Neuronal stem cell (in vitro differentiated cells): Measurements from ENCODE around the gene RAB27A.

Experiments used
- DNase-seq: peaks from one replicate; pipeline ENCODE4 v3.0.0-alpha.2; 2013; ENCODE audit warnings: low spot score
- H2AFZ ChIP-seq: one replicate; pipeline ENCODE4 v1.6.1; 2013; ENCODE audit warnings: mild to moderate bottlenecking, low read length, inconsistent platforms
- H2AK5ac ChIP-seq: 2 replicates; pipeline ENCODE4 v1.6.1; 2013; ENCODE audit warnings: low read depth, mild to moderate bottlenecking, inconsistent platforms, low read length, moderate library complexity, mixed read lengths
- H2BK120ac ChIP-seq: 2 replicates; pipeline ENCODE4 v1.6.1; 2013; ENCODE audit warnings: low read depth, mild to moderate bottlenecking, inconsistent platforms, low read length, moderate library complexity, mixed read lengths
- H2BK12ac ChIP-seq: one replicate; pipeline ENCODE4 v1.6.1; 2013; ENCODE audit warnings: low read length, inconsistent platforms
- H2BK15ac ChIP-seq: 2 replicates; pipeline ENCODE4 v1.6.1; 2013; ENCODE audit warnings: mild to moderate bottlenecking, low read length, inconsistent platforms, mixed read lengths
- H2BK5ac ChIP-seq: one replicate; pipeline ENCODE4 v1.6.1; 2013; ENCODE audit warnings: inconsistent platforms, mild to moderate bottlenecking, low read length, moderate library complexity
- H3K14ac ChIP-seq: one replicate; pipeline ENCODE4 v1.6.1; 2013; ENCODE audit warnings: low read length, inconsistent platforms
- H3K18ac ChIP-seq: 2 replicates; pipeline ENCODE4 v1.6.1; 2013; ENCODE audit warnings: low read length, inconsistent platforms
- H3K23ac ChIP-seq: 2 replicates; pipeline ENCODE4 v1.6.1; 2013; ENCODE audit warnings: low read depth, mild to moderate bottlenecking, mixed read lengths, low read length, inconsistent platforms; ENCODE audit not compliant: poor library complexity
- H3K27ac ChIP-seq: replicated peaks from 3 replicates; pipeline ENCODE4 v1.5.1; 2013; ENCODE audit warnings: low read length, inconsistent platforms
- H3K27me3 ChIP-seq, 3 experiments: 2 replicates each; pipeline ENCODE4 v1.6.1; 2013; ENCODE audit warnings: low read length in 3 of 3, mild to moderate bottlenecking in 2 of 3, inconsistent platforms in 1 of 3, low read depth in 1 of 3, mixed read lengths in 1 of 3, moderate library complexity in 1 of 3; ENCODE audit not compliant: control insufficient read depth in 3 of 3, insufficient read depth in 3 of 3
- H3K36me3 ChIP-seq, 2 donors: replicated peaks in 1 of 2; 2 replicates each; pipeline ENCODE4 v1.6.1; 2013; ENCODE audit warnings: low read length in 2 of 2; ENCODE audit not compliant: control insufficient read depth in 2 of 2, insufficient read depth in 2 of 2
- H3K4ac ChIP-seq: 2 replicates; pipeline ENCODE4 v1.6.1; 2013; ENCODE audit warnings: inconsistent platforms, mild to moderate bottlenecking, low read length, moderate library complexity
- H3K4me1 ChIP-seq, 2 donors: 1 replicate in 1 of 2; 2 replicates in 1 of 2; pipeline ENCODE4 v1.6.1; 2013; ENCODE audit warnings: low read length in 2 of 2, low read depth in 1 of 2; ENCODE audit not compliant: control insufficient read depth in 2 of 2, insufficient read depth in 1 of 2
- H3K4me2 ChIP-seq: one replicate; pipeline ENCODE4 v1.6.1; 2013; ENCODE audit warnings: mild to moderate bottlenecking, low read length, inconsistent platforms; ENCODE audit not compliant: insufficient read depth, poor library complexity, severe bottlenecking
- H3K4me3 ChIP-seq, 2 donors: 2 replicates each; pipeline ENCODE4 v1.5.1; 2013; ENCODE audit warnings: low read length in 2 of 2, mild to moderate bottlenecking in 2 of 2, inconsistent platforms in 1 of 2, moderate library complexity in 1 of 2
- H3K79me1 ChIP-seq: one replicate; pipeline ENCODE4 v1.6.1; 2013; ENCODE audit warnings: low read depth, mild to moderate bottlenecking, inconsistent platforms, low read length, moderate library complexity
- H3K9ac ChIP-seq: one replicate; pipeline ENCODE4 v1.6.1; 2013; ENCODE audit warnings: mild to moderate bottlenecking, low read depth, low read length, inconsistent platforms; ENCODE audit not compliant: poor library complexity
- H3K9me3 ChIP-seq, 2 donors: replicated peaks in 1 of 2; 2 replicates each; pipeline versions ENCODE3 to v1.6.1; 2013; ENCODE audit warnings: low read length in 2 of 2, mild to moderate bottlenecking in 2 of 2, inconsistent platforms in 1 of 2, low read depth in 1 of 2, mixed read lengths in 1 of 2, moderate library complexity in 1 of 2; ENCODE audit not compliant: control insufficient read depth in 2 of 2, insufficient read depth in 1 of 2
- H4K8ac ChIP-seq: one replicate; pipeline ENCODE4 v1.6.1; 2013; ENCODE audit warnings: low read depth, mild to moderate bottlenecking, inconsistent platforms, low read length, moderate library complexity
- H4K91ac ChIP-seq: one replicate; pipeline ENCODE4 v1.6.1; 2013; ENCODE audit warnings: low read length, low read depth, mild to moderate bottlenecking, inconsistent platforms; ENCODE audit not compliant: poor library complexity
- WGBS, 2 donors: extraction: QIAGEN DNeasy Blood & Tissue Kit; methylation state at CpG; one replicate each; pipeline ENCODE4 v1.1.7; 2013; ENCODE audit warnings: missing lambda C conversion rate in 2 of 2, mixed read lengths in 1 of 2; ENCODE audit not compliant: insufficient read length in 2 of 2, insufficient replicate concordance in 1 of 2; ENCODE audit errors: extremely low coverage in 2 of 2; 5-methylcytosine and 5-hydroxymethylcytosine counted together

The RAB27A gene

DNA sequence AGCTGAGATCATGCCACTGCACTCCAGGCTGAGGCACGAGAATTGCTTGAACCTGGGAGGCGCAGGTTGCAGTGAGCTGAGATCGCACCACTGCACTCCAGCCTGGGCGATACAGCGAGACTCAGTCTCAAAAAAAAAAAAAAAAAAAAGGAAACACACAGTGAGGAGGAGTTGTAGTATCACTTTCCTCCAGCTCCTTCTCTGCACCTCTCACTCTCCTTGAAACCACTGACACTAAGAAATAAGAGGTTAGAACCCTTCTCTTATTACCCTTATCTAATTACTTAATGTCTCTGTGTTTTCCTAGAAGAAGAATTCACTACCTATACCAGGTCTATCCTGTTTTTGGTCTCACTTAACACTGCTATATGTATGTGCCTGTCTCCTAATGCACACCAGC, 31.7 kb downstream of the RAB27A start:
- no peaks in the 10 kb centered on the region for H3K4me1 ChIP-seq
- no peak overlapping the region for H3K9ac ChIP-seq
- no peaks in the 10 kb centered on the region for H3K79me1 ChIP-seq
- H3K4ac ChIP-seq = no peak overlapping the region
- no peak overlapping the region for H2AK5ac ChIP-seq
- H4K91ac ChIP-seq = no peak overlapping the region
- no peak overlapping the region for H4K8ac ChIP-seq
- H3K36me3 ChIP-seq = no peaks in the 10 kb centered on the region
- H2BK15ac ChIP-seq = no peak overlapping the region
- H3K14ac ChIP-seq = no peak overlapping the region
- no peak overlapping the region for H2BK12ac ChIP-seq
- WGBS, 2 donors = no CpG with 5 or more reads among the region's 5 CpGs
- no peak overlapping the region for H3K27ac ChIP-seq
- no peak overlapping the region for H3K4me3 ChIP-seq
- no peak overlapping the region for H2BK5ac ChIP-seq
- H3K18ac ChIP-seq = no peak overlapping the region
- no peak overlapping the region for H2AFZ ChIP-seq
- DNase-seq = no peak
- no peaks in the 10 kb centered on the region for H3K9me3 ChIP-seq
- H2BK120ac ChIP-seq = no peak overlapping the region
- H3K27me3 ChIP-seq = no peaks in the 10 kb centered on the region
- no peak overlapping the region for H3K4me2 ChIP-seq
- H3K23ac ChIP-seq = no peak overlapping the region

DNA sequence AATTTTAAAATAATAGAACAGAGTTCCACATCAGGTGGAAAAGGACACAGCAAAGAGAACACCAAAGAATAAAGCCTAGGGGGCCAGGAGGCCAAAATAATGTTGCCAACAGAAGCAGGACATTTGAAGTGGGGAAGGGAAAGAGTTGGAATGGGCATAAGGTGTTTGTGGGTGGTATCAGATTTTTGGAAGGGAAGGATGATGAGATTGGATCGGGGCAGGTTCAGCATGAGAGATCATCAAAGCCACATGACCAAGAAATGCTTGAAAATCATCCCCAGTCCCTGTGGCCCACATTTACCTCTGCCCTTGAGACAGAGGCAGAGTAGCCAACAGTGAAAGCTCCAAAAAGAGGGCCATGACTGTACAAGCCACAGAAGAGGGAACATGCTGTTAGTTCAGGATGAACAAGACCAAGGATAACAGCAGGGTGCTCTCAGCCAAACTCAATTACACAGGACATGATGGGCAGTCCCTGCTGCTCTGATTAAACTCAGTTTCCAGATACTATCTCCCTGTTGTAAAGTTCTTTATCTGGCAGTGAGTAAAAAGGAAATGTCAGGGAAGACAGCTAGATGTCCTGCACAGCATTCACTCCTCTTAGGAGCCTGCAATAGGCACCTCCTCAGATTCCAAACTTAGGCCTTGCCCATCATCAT, 32.5 kb downstream of the RAB27A start:
- no peak overlapping the region for H2AFZ ChIP-seq
- H3K4ac ChIP-seq = no peak overlapping the region
- H3K18ac ChIP-seq = no peak overlapping the region
- H4K8ac ChIP-seq = no peak overlapping the region
- H2BK12ac ChIP-seq = no peak overlapping the region
- no peaks in the 10 kb centered on the region for H3K79me1 ChIP-seq
- no peak overlapping the region for H2BK5ac ChIP-seq
- no CpG with 5 or more reads among the region's 1 CpG for WGBS, 2 donors
- H3K14ac ChIP-seq = no peak overlapping the region
- H3K23ac ChIP-seq = no peak overlapping the region
- H3K9ac ChIP-seq = no peak overlapping the region
- H3K4me1 ChIP-seq = no peaks in the 10 kb centered on the region
- no peak overlapping the region for H3K4me3 ChIP-seq
- no peak overlapping the region for H4K91ac ChIP-seq
- H2BK15ac ChIP-seq = no peak overlapping the region
- H3K36me3 ChIP-seq = no peaks in the 10 kb centered on the region
- H2AK5ac ChIP-seq = no peak overlapping the region
- no peak overlapping the region for H2BK120ac ChIP-seq
- no peak overlapping the region for H3K4me2 ChIP-seq
- DNase-seq = no peak
- no peak overlapping the region for H3K27ac ChIP-seq
- H3K27me3 ChIP-seq = no peaks in the 10 kb centered on the region
- H3K9me3 ChIP-seq = no peaks in the 10 kb centered on the region

- Histone ChIP-seq H3K4me3 (no peak overlapping the region), H3K9ac (no peak overlapping the region), H3K27ac (no peak overlapping the region), H3K14ac (no peak overlapping the region), H3K27me3 (no peaks in the 10 kb centered on the region), H3K23ac (no peak overlapping the region), H2BK12ac (no peak overlapping the region), H4K8ac (no peak overlapping the region), H3K4me2 (no peak overlapping the region), H2AFZ (no peak overlapping the region), H3K18ac (no peak overlapping the region), H2BK5ac (no peak overlapping the region), H2BK15ac (no peak overlapping the region), H3K4me1 (no peaks in the 10 kb centered on the region), H3K4ac (no peak overlapping the region), H2BK120ac (no peak overlapping the region), H3K9me3 (no peaks in the 10 kb centered on the region), H2AK5ac (no peak overlapping the region), H3K79me1 (no peaks in the 10 kb centered on the region), H4K91ac (no peak overlapping the region), H3K36me3 (no peaks in the 10 kb centered on the region)
- WGBS, 2 donors = no CpG with 5 or more reads among the region's 4 CpGs
- no peak for DNase-seq
Measured at GRCh38 chr15:55256281-55257011, 33.2 kb downstream of the RAB27A start.

DNA sequence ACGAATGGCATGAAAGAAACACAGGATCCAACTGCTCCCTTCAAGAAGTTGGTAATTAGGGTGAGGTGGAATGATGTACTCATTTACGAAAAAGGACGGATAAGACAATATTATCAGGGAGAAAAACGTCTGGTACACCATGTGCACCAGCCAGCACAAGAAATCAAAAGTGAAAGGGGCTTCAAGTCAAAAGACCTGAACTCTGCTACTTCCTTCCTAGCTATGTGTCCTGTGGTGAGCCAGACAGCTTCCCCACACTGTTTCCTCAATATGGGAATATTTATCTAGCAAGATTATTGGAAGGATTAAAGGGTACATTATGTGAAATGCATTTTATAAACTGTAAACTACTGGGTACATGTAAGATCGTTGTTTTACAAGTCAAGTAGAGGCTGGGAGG, 33.9 kb downstream of the RAB27A start:
- H3K4ac ChIP-seq = no peak overlapping the region
- H3K4me3 ChIP-seq = no peak overlapping the region
- no peak overlapping the region for H3K9ac ChIP-seq
- H3K4me1 ChIP-seq = no peaks in the 10 kb centered on the region
- H2AK5ac ChIP-seq = no peak overlapping the region
- no peak overlapping the region for H3K27ac ChIP-seq
- H3K9me3 ChIP-seq = no peaks in the 10 kb centered on the region
- no peaks in the 10 kb centered on the region for H3K79me1 ChIP-seq
- H3K27me3 ChIP-seq = no peaks in the 10 kb centered on the region
- no peak overlapping the region for H2AFZ ChIP-seq
- no peak overlapping the region for H2BK12ac ChIP-seq
- no peak overlapping the region for H3K18ac ChIP-seq
- H3K36me3 ChIP-seq = no peaks in the 10 kb centered on the region
- H2BK5ac ChIP-seq = no peak overlapping the region
- H3K23ac ChIP-seq = no peak overlapping the region
- no peak overlapping the region for H3K4me2 ChIP-seq
- no peak overlapping the region for H2BK15ac ChIP-seq
- no peak for DNase-seq
- H2BK120ac ChIP-seq = no peak overlapping the region
- no peak overlapping the region for H4K8ac ChIP-seq
- H4K91ac ChIP-seq = no peak overlapping the region
- H3K14ac ChIP-seq = no peak overlapping the region
- no CpG with 5 or more reads among the region's 5 CpGs for WGBS, 2 donors
